T-helper 2 cell (primary cell): ENCODE measurements around the gene HTT.
"Not testable (repeated sequence)": the region's sequence is repeated elsewhere in the genome, so short reads cannot be mapped to it uniquely, and the experiment has no call there.

Experiments
- DNase-seq, 5 experiments: peaks; one replicate each; pipeline versions ENCODE4 v3.0.0 to v3.0.0-alpha.2; 2012 to 2022

Gene HTT

GRCh38 chr4:3085948-3086670, 11.6 kb downstream of the HTT start:
- DNase-seq = peak in 1 of 5 experiments; percentile 25

- DNase-seq = no peak
Observed at GRCh38 chr4:3087115-3087797, 12.8 kb downstream of the HTT start.

- DNase-seq = peak in 1 of 5 experiments; percentile 19
Observed at GRCh38 chr4:3091464-3091863, 17.0 kb downstream of the HTT start.

- DNase-seq = not testable (repeated sequence)
Observed at GRCh38 chr4:3094701-3095100, 20.2 kb downstream of the HTT start.

- DNase-seq = no peak
Observed at GRCh38 chr4:3096202-3096601, 21.7 kb downstream of the HTT start.

GRCh38 chr4:3098346-3098745, 23.9 kb downstream of the HTT start:
- DNase-seq = no peak

- peak; percentile 53 to 85 (median 69) for DNase-seq
Observed at GRCh38 chr4:3106339-3107186, 32.1 kb downstream of the HTT start.

- no peak for DNase-seq
Observed at GRCh38 chr4:3107271-3107670, 32.8 kb downstream of the HTT start.

GRCh38 chr4:3107691-3108121, 33.2 kb downstream of the HTT start:
- DNase-seq = no peak

- no peak for DNase-seq
Observed at GRCh38 chr4:3108211-3108610, 33.7 kb downstream of the HTT start.

GRCh38 chr4:3111461-3111860, 37.0 kb downstream of the HTT start:
- DNase-seq = no peak

- no peak for DNase-seq
Observed at GRCh38 chr4:3112201-3112600, 37.7 kb downstream of the HTT start.

GRCh38 chr4:3112609-3113469, 38.4 kb downstream of the HTT start:
- DNase-seq = no peak

- DNase-seq = no peak
Observed at GRCh38 chr4:3114377-3114776, 39.9 kb downstream of the HTT start.

GRCh38 chr4:3115637-3116270, 41.3 kb downstream of the HTT start:
- no peak for DNase-seq

- DNase-seq = no peak
Observed at GRCh38 chr4:3116955-3117354, 42.5 kb downstream of the HTT start.

GRCh38 chr4:3118312-3118711, 43.8 kb downstream of the HTT start:
- DNase-seq = no peak

GRCh38 chr4:3119464-3119863, 45.0 kb downstream of the HTT start:
- DNase-seq = no peak

- no peak for DNase-seq
Observed at GRCh38 chr4:3121110-3121509, 46.6 kb downstream of the HTT start.

- DNase-seq = no peak
Observed at GRCh38 chr4:3121596-3121995, 47.1 kb downstream of the HTT start.

GRCh38 chr4:3122081-3122563, 47.6 kb downstream of the HTT start:
- peak in 1 of 5 experiments; percentile 56 for DNase-seq

GRCh38 chr4:3123181-3123671, 48.7 kb downstream of the HTT start:
- no peak for DNase-seq
